Measurements from ENCODE around the gene PITPNM2.

PITPNM2 gene

DNA sequence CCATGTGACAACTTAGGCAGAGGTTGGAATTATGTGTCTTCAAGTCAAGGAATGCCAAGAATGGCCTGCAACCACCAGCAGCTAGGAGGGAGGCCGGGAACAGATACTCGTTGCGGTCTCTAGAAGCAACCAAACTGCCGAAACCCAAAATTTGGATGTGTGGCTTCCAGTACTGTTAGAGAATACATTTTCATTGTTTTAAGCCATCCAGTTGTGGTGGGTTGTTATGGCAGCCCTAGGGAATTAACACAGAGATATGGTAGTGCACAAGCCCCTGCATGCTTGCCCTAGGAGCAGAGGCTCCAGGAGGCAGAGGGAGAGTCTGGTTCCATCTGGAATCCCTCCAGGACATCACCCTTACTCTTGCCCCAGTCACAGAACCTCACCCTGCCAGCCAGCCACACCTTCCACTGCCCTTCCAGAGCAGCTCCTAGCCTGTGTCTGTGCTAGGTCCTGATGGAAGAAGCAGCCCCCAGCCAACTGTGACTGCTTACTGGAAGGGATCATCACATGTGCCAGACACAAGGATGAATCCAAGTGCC lies 19.5 kb downstream of the PITPNM2 start:
- peak overlapping the region; percentile 75 for H3K27ac ChIP-seq
- TF ChIP-seq, protein P1, sequence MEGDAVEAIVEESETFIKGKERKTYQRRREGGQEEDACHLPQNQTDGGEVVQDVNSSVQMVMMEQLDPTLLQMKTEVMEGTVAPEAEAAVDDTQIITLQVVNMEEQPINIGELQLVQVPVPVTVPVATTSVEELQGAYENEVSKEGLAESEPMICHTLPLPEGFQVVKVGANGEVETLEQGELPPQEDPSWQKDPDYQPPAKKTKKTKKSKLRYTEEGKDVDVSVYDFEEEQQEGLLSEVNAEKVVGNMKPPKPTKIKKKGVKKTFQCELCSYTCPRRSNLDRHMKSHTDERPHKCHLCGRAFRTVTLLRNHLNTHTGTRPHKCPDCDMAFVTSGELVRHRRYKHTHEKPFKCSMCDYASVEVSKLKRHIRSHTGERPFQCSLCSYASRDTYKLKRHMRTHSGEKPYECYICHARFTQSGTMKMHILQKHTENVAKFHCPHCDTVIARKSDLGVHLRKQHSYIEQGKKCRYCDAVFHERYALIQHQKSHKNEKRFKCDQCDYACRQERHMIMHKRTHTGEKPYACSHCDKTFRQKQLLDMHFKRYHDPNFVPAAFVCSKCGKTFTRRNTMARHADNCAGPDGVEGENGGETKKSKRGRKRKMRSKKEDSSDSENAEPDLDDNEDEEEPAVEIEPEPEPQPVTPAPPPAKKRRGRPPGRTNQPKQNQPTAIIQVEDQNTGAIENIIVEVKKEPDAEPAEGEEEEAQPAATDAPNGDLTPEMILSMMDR (IDR thresholded peaks at IDR 0.05): no peak
- TF ChIP-seq ZFX (IDR thresholded peaks at IDR 0.05; ENCODE audit: borderline replicate concordance): no peak

DNA sequence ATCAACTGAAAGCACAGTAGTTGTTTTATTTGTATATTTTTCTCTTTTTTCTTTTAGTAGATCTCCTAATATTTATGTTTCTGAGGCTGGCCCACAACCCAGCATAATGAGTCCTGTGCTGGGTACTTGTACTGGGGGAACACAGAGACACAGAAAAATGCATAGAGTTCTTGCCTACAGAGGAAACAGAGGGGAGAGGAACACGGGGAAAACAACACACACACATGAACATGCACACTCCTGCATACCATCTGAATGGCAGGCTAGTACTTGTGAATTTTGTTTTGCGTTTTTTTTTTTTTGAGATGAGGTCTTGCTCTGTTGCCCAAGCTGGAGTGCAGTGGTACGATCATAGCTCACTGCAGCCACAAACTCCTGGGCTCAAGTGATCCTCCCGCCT lies 21.3 kb downstream of the PITPNM2 start:
- TF ChIP-seq, protein P1 (IDR thresholded peaks at IDR 0.05): no peak
- no peak for TF ChIP-seq ZFX (IDR thresholded peaks at IDR 0.05; ENCODE audit: borderline replicate concordance)
- no peak overlapping the region for H3K27ac ChIP-seq

DNA sequence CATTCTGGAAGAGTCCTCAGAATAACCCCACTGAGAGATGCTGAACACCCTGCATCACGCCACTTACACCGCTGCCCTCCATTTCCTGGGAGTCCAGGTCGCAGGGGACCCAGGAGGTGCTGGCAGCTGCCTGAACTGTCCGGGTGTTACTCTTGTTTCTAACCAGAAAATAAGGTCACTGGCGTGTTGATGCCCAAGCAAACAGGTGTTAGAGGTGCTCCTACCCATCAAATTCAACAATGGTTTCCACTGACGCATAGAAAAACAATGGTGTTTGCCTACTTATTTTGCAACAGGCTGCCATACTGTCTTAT lies 23.8 kb downstream of the PITPNM2 start:
- H3K27ac ChIP-seq: no peak overlapping the region

DNA sequence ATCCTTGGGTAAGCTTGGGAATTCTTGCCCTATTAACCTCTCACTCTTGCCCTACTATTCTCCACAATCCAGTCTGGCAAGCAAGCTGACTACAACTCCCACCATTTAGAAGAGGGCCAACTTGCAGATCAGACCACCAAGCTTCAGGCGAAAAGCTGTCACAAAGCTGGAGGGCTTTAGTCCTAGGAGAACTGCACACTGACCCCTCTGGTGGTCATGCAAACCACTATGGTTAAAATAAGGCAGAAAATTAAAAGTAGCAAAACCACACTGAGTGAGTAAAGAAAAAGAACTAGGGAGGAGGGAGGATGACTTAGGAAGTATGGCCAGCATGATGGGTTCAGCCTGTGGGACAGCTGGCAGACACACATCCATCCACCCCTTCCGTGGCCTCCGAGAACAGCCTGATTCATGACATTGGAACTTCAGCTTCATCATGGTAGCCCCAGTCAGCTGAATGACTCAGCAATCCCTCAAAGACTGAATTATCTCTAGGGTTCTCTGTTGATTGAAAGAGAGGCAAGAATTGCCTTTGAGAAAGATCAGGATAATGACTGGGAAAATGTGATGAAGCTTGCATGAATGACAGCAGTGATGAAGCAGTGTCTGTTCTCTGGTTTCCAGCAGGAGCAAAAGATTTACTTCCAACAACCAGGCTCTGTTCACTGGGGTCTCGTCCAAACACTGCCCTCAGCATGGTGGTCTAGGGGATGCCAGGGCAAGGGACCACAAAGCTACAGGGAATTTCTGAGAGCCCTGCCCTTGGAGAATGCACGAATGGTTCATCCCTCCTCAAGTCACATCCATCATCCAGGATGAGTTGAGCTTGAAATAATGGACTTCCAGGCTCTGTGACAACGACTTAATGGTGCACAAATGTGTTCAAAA lies 24.4 kb downstream of the PITPNM2 start:
- no peak overlapping the region for H3K27ac ChIP-seq
- TF ChIP-seq, protein P1 (IDR thresholded peaks at IDR 0.05): no peak
- TF ChIP-seq ZFX (IDR thresholded peaks at IDR 0.05; ENCODE audit: borderline replicate concordance): no peak

More for the DNA sequence above, 23.8 kb downstream of the PITPNM2 start:
- no peak for TF ChIP-seq ZFX (IDR thresholded peaks at IDR 0.05; ENCODE audit: borderline replicate concordance)
- TF ChIP-seq, protein P1 (IDR thresholded peaks at IDR 0.05): no peak

DNA sequence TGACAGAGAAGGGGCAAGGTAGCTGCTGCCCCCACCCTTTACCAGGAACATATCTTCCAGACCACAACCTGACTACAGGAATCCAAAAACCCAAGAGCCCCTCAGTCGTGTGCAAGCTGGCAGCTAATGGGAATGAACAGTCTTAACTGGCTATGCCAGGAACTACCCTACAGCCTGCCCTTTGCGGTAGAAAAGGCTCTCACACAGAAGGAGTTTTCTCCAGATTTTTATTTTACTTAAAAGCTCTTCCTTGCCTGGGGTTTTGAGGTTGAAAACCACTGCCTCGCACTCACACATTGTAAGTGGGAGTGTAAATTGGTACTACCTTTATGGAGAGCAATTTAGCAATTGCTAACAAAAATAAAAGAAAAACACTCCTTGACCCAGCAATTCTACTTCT lies 28.3 kb downstream of the PITPNM2 start:
- no peak overlapping the region for H3K27ac ChIP-seq
- no peak for TF ChIP-seq ZFX (IDR thresholded peaks at IDR 0.05; ENCODE audit: borderline replicate concordance)
- TF ChIP-seq, protein P1 (IDR thresholded peaks at IDR 0.05): no peak

DNA sequence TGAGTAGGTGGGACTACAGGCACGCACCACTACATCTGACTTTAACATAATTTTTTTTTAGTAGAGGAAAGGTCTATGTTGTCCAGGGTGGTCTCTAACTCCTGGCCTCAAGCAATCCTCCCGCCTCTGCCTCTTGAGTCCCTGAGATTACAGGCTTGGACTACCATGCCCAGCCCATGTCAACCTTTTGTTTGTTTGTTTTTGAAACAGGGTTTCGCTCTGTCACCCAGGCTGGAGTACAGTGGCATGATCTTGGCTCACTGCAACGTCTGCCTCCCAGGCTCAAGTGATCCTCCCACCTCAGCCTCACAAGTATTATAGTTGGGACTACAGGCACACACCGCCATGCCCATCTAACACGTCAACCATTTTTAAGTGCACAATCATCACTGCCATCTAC lies 29.2 kb downstream of the PITPNM2 start:
- H3K27ac ChIP-seq: peak overlapping the region; percentile 43
- TF ChIP-seq, protein P1 (IDR thresholded peaks at IDR 0.05): no peak
- no peak for TF ChIP-seq ZFX (IDR thresholded peaks at IDR 0.05; ENCODE audit: borderline replicate concordance)
